NB4 (cell line): ENCODE data around the gene IQCM.

Experiments
- DNase-seq: peaks from one replicate; pipeline ENCODE4 v3.0.0; 2010; ENCODE audit warnings: low read depth
- H3K4me3 ChIP-seq: one replicate; pipeline ENCODE4 v1.5.1; 2011; ENCODE audit warnings: mild to moderate bottlenecking, low read depth, low read length, moderate library complexity
- MYC ChIP-seq: IDR thresholded peaks from 2 replicates; pipeline ENCODE4 v1.6.1; 2011; ENCODE audit warnings: low read depth, low read length
- POLR2A ChIP-seq: IDR thresholded peaks from 2 replicates; pipeline ENCODE4 v1.6.1; 2011; ENCODE audit warnings: mild to moderate bottlenecking; ENCODE audit not compliant: insufficient read length; ENCODE audit errors: extremely low read depth
- TF ChIP-seq, protein P1 (sequence below): IDR thresholded peaks from 2 replicates; pipeline ENCODE4 v1.6.1; 2011; ENCODE audit warnings: low read depth, low read length
- TF ChIP-seq, protein P2 (sequence below): IDR thresholded peaks from one replicate; pipeline ENCODE4 v1.5.1; 2012; ENCODE audit warnings: low read depth, low read length

Gene IQCM

DNA sequence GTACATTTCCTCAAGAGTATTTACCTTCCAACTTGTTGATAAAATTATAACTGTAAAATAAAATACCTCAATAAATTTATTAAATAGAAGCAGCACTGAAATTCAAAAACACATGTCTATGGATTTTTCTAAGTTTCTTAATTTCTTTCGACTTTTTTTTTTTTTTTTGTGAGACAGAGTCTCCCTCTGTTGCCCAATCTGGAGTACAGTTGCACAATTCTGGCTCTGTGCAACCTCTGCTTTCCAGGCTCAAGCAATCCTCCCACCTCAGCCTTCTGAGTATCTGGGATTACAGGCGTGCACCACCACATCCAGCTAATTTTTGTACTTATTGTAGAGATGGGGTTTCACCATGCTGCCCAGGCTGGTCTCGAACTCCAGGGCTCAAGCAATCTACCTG is 79.8 kb downstream of the IQCM start:
- TF ChIP-seq, protein P1, sequence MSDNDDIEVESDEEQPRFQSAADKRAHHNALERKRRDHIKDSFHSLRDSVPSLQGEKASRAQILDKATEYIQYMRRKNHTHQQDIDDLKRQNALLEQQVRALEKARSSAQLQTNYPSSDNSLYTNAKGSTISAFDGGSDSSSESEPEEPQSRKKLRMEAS = no peak
- TF ChIP-seq POLR2A (no peak), MYC (no peak)
- TF ChIP-seq, protein P2, sequence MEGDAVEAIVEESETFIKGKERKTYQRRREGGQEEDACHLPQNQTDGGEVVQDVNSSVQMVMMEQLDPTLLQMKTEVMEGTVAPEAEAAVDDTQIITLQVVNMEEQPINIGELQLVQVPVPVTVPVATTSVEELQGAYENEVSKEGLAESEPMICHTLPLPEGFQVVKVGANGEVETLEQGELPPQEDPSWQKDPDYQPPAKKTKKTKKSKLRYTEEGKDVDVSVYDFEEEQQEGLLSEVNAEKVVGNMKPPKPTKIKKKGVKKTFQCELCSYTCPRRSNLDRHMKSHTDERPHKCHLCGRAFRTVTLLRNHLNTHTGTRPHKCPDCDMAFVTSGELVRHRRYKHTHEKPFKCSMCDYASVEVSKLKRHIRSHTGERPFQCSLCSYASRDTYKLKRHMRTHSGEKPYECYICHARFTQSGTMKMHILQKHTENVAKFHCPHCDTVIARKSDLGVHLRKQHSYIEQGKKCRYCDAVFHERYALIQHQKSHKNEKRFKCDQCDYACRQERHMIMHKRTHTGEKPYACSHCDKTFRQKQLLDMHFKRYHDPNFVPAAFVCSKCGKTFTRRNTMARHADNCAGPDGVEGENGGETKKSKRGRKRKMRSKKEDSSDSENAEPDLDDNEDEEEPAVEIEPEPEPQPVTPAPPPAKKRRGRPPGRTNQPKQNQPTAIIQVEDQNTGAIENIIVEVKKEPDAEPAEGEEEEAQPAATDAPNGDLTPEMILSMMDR = no peak
- DNase-seq = peak; percentile 4
- no peak overlapping the region for H3K4me3 ChIP-seq

DNA sequence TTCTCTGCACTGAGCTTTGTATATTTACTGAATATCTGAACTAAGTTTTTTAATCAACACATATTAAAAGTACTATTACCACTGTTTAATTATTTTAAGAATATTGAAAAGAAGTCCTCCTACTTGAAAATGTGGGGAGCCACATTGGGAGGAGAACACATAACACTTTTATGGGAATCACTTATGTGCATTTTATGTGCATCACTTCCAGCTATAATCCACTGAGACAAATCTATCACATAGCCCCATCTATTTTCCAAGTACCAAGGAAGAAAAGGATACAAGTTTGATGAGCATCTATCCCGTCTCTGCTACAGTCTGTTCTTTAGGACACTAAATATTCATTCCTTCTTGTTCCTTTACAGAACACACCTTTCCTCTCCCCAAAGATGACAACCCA is 87.2 kb downstream of the IQCM start:
- no peak for DNase-seq
- H3K4me3 ChIP-seq = no peak overlapping the region
- TF ChIP-seq MYC (no peak), POLR2A (no peak)
- TF ChIP-seq, protein P2 = no peak
- TF ChIP-seq, protein P1 = no peak

DNA sequence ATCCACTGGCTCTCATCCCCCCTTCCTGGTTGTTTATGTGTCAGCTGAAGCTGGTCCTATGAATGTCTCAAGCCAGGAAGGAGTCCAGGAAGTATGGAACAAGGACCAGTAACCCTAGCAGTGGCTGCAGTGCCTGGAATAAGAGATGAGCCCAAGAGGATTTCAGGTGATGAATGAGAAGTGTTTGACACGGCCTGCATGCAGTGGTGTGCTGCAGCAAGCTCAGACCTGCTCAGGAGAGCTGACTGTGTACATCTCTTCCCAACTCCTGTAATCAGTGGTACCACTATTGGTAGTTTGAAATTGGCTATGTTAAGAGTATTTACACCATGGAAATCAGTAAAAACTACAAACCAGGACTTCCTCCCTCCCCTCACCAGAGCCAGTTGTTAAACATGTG is 88.0 kb downstream of the IQCM start:
- DNase-seq = no peak
- H3K4me3 ChIP-seq = no peak overlapping the region
- TF ChIP-seq POLR2A = no peak
- TF ChIP-seq, protein P1 = no peak
- TF ChIP-seq MYC = no peak
- TF ChIP-seq, protein P2 = no peak

DNA sequence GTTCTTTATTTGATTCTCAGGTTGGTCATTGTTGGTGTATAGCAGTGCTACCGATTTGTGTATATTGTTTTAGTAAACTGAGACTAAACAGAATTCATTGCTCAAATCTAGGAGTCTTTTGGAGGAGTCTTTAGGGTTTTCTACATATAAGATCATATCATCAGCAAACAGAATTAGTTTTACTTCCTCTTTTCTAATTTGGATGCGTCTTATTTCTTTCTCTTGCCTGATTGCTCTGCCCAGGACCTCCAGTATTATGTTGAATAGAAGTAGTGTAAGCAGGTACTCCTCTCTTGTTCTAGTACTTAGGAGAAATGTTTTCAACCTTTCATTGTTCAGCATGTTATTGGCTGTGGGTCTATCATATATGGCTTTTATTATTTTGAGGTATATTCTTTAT is 92.6 kb downstream of the IQCM start:
- no peak overlapping the region for H3K4me3 ChIP-seq
- TF ChIP-seq, protein P1 = no peak
- TF ChIP-seq, protein P2 = no peak
- no peak for TF ChIP-seq MYC
- no peak for TF ChIP-seq POLR2A
- DNase-seq = no peak

DNA sequence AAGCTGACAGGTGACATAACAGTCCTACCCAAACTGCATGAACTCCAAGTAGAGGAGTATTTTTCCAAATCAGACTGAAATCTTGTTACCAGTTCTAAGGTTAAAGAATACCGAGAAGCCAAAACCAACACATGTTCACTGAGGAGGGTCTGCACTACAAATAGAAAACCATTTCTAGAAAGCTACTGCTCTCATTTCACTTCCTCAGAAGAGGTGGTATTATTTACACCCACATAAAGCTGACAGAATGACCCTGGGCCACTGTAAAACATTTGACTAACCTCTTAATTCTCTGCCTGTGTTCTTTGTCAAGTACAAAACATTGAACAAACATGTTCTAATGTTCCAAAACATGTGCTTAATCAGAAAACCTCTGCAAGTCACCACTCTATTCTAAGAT is 95.8 kb downstream of the IQCM start:
- DNase-seq = no peak
- TF ChIP-seq MYC (no peak), POLR2A (no peak)
- TF ChIP-seq, protein P1 = no peak
- TF ChIP-seq, protein P2 = no peak
- no peak overlapping the region for H3K4me3 ChIP-seq

DNA sequence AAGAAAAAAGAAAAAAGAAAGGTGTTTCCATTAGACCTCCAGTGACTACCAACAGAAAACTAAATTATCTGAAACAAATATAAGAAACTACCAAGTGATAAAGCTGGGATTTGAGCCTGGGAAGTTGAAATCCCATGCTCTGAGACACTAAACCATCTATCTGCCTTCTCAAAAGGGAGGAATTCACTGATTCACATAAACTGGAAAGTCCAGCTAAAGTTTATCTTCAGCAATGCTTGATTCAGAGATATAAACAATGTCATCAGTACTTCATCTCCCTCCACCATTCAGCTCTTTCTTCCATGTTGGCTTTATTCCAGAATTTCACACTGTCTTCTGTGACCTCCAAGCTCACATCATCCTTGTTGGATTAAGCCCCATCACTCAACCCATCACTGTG is 96.3 kb downstream of the IQCM start:
- H3K4me3 ChIP-seq = no peak overlapping the region
- no peak for DNase-seq
- TF ChIP-seq MYC (no peak), POLR2A (no peak)
- TF ChIP-seq, protein P1 = no peak
- TF ChIP-seq, protein P2 = no peak
